8988T (cell line): ENCODE results near the gene WDR82.

Experiments used
- DNase-seq: peaks from one replicate; pipeline ENCODE4 v3.0.0; 2011

The WDR82 gene, protein sequence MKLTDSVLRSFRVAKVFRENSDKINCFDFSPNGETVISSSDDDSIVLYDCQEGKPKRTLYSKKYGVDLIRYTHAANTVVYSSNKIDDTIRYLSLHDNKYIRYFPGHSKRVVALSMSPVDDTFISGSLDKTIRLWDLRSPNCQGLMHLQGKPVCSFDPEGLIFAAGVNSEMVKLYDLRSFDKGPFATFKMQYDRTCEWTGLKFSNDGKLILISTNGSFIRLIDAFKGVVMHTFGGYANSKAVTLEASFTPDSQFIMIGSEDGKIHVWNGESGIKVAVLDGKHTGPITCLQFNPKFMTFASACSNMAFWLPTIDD

DNA sequence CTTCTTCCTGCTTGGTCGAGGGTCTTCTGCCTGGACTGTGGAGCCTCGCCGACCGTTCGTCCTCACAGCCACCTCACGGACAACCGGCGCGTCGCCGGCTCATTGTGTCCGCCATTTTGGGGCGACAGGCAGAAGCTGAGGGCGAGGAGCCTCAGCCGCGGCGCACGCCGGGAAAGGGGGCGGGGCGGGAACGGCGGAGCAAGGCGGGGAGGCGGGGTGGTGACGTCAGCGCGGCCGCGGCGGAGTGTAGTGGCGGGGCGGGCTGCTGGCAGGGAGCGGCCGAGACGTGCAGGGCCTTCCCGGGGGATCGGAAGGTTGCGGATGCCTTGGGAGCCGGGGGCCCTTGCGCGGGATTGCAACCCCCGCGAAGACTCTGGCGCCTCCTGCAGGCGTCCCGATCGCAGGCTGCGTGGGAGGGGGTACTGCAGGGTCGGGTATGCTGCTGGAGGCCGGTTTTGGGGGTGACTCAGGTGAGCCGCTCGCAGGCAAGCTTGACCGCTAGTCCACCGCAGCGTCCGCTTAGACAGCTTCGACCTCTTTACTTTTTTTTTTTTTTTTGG lies at the start of gene WDR82:
Gene WDR82 (minus strand): TSS at position 140 of the 560 bp plus-strand sequence. CDS start 288 bp downstream, outside the sequence.
- DNase-seq: peak; percentile 93

DNA sequence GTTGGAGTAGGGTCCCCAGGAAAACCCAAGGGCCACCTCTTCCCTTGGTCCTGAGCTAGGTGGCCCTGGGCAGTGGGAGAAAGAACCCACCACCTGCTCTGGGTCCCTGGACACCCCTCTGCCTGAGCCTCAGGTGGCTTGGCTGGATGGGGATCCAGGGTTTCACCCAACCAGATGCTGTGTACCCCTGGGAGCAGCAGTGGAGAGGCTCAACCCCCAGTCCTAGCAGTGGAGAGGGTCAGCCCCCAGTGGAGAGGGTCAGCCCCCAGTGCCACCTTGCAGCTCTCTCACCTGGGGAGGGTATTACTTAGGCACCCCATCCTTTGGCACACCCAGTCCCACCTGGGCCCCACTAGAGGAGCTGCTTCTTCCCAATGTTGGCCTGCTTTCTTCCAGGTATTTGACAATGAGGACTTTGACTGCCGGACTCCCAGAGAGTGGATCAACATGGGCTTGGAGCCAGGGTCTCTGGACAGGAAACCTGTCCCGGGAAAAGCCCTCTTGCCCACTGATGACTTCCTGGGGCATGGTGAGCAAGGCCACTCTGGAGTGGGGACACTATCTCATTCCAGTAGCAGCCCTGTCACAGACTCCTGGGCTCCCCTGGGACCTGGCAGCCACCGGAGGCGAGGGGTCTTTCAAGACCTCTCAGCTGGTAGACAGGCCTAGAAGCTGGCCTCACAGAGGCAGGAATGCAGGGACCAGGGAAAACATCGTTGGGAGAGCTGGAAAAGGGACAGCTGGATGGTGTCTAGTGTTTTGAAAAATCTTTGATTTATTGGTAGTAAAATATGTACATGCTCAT lies 49.2 kb upstream of the WDR82 start:
- DNase-seq: no peak

DNA sequence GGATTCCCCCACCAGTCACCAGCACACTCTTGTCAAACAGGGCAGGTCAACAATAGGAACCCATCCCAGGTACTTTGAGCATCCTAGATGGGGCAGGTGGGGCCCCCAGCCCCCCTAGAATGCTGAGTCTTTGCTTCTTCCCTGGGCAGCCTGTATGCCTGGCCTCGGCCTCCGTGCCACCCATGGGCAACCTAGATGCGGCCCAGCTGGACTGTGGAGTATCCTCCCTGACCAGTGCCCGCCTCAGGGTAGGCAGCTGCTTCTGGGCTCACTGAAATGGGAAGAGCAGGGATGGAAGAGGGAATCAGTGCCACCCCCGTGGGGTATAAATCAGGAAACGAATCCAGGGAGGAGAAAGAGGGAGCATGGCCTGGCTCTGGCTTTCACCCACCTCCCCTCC lies 48.5 kb upstream of the WDR82 start:
- DNase-seq: no peak

DNA sequence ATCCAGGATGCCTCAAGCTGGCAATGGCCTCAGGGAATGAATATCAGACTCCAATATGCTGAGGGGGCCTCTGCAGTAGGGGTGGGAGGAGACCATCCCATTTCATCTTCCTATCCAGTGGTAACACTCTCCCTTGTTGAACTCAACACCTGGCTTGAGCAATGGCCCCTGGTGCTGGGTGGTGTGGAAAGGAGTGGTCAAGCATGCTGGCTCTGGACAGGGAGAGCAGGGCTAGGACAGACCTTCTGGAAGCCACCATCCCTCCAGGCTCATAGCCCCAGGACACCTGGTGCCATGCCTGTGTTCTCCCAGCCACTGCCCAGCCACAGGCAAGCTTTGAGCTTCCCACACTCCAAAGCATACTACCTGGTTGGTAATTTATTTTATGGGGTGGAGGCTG lies 47.2 kb upstream of the WDR82 start:
- no peak for DNase-seq

DNA sequence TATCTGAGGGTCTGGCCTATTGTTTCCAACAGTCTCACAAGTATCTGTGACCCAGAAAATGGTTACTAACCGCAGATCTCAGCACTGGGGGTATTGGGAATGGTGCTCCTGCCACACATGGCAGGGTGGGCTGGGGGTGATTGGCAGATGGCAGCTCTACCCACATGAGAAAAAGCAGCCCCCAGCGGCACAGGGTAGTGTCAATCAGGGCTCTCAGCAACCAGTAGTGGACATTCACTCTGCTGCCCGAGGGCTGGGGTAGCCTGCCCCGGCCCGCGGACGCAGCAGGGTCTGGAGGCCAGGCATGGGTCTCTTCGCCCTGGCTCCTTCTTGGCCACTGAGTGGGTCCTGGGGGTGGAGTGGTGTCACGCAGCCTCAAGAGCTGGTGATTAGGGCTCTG lies 46.2 kb upstream of the WDR82 start:
- no peak for DNase-seq

DNA sequence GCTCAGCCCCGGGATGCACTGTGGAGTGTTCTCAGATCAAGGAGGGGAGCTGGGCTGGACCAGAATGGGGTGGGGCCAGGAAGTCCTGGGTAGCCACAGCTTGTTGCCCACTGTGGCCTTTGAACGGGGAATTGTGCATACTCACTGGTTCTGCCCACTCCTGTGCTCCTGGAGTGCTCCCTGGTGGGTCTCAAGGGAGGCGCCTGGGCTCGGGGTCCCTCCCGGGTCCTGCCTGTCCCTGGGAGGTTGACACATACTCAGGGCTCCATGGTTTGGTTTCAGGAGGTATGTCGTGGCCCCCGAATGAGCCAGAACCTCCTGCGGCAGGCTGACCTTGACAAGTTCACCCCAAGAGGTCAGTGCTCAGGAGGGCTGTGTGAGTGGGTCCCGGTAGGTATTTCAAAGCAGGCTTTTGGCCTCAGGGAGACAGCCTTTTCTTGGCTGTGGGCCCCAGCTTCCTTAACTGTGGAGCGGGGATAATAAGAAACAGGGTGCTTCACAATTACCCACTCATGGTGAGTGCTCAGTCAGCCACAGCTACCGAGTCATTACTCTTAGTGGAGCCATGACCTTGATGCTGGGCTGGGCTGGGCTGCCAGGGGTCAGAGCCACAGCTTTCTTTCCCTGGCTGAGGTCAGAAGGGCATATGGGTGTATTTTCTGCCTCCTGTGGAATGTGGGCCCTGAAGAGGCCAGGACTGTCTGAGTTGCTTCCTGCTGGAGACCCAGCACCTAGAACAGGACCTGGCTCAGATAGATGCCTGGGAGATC lies 45.3 kb upstream of the WDR82 start:
- DNase-seq: no peak

DNA sequence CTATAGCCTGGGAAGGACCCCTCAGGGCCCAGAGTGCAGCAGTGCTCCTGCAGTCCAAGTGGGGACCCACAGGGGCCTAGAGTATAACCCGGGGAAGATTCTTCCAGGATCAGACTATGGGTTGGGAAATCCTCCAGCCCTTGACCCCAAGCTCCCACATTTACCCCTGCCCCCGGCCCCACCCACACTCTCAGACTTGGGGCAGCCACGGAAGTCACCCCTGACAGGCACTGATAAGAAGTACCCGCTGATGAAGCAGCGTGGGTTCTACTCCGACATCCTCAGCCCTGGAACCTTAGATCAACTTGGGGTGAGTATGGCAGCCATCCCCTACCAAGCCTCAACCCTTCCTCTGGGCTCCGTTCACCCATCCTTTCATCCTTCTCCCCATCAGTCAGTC lies 44.0 kb upstream of the WDR82 start:
- no peak for DNase-seq

DNA sequence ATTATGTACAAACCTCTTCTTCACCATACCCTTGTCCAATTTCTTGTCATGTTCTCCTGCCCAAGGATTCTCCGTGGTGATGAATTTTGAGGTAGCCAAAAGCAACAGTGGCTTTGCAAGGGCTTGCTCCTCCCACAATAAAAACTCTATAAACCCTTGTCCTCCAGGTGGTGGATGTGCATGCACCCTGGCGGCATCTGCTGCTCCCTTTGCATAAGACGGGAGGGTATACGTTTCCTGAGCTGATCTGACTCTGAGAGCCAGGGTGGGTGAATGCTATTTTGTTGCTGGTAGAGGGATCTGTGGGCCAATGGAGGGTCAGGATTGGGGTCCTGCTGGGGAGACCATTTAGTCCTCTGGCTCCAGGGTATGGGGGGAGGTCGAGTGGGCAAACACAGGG lies 43.0 kb upstream of the WDR82 start:
- no peak for DNase-seq

DNA sequence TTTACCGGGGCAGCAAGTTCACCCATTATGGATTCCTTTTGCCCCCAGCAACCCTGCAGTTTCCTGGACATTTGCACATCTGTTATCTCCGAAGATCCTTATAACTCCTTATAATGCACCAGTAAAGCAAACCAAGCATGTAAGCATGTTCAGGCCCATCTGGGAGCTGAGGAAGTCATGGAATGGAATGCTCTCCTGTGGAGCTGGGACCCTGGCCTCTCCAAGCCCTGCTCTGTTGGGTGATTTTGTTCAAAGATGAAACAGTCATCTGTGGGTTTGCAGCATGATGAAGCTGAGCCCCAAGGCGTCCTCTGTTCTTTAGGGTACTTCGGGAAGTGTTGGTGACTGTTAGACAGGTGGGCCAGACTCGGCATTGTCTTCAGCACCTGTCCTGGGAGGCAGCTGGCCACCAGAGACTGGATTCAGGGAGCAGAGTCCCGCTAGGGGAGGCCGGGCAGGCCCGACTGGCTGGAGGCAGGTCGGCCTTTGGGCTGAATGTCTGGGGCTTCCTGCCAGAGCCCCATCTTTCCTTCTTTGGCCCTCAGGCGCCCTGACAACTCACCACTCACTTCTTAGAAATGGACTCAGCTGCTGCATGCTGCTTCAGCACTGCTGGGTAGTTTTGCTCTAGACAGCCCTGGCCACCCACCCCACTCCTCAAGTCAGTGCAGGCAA lies 41.6 kb upstream of the WDR82 start:
- no peak for DNase-seq

DNA sequence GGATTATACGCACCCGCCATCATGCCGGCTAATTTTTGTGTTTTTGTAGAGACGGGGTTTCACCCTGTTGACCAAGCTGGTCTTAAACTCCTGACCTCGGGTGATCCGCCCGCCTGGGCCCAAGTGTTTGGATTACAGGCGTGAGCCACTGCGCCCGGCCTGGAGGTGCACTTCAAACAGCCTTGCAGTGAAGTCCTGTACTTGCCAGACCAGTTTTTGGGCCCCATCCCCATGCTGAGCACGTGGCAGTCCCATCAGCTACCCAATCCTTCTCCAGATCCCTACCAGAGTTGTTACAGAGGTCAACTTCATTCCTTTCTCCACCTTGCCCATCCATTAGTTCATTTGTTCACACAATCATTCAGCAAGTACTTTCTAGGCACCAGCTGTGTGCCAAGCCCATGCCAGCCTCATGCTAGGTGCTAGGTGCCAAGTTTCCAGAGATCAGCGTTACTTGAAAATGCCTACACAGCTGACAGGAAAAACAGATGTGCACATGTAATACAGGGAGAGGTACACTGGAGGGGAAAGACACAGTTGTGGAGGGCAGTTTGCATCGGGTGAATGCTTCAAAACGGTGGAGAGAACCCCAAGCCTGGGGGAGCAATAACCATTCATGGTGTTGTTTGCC lies 39.9 kb upstream of the WDR82 start:
- no peak for DNase-seq

DNA sequence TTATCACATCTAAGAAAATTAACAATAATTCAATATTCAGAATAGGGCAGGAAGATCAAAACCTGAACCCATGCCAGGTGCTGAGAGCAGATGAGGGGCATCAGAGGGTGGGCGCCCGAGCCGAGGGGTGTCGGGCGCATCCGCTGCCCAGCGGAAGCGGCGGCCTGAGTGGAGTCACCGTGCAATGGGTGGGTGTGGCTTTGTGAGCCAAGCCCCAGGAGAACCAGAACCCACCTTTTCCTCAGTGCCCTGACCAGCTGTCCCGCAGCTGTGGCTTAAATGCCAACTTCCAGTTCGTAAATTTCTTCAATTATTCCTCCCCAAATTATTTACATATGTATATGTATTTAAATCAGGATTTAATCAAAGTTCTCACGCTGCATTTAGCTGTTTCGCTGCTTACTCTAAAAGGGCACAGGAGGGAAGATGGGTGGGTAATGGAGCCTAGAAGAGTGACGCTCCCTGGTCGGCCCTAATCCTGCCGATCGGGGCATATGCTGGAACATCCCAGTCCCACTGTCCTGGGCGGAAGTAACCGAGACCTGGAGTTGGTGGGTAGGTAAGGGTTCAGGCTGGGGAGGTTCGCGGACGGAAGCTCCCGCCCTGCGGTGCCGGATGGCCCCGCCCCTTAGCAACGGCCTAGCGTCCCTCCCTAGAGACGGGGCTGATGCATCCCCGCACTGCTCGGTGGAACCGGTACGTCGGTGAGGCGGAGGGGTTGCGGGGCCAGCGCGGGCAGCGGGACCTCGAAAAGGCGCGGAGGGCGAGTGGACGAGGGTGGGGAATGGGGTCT lies 39.0 kb upstream of the WDR82 start:
- no peak for DNase-seq

DNA sequence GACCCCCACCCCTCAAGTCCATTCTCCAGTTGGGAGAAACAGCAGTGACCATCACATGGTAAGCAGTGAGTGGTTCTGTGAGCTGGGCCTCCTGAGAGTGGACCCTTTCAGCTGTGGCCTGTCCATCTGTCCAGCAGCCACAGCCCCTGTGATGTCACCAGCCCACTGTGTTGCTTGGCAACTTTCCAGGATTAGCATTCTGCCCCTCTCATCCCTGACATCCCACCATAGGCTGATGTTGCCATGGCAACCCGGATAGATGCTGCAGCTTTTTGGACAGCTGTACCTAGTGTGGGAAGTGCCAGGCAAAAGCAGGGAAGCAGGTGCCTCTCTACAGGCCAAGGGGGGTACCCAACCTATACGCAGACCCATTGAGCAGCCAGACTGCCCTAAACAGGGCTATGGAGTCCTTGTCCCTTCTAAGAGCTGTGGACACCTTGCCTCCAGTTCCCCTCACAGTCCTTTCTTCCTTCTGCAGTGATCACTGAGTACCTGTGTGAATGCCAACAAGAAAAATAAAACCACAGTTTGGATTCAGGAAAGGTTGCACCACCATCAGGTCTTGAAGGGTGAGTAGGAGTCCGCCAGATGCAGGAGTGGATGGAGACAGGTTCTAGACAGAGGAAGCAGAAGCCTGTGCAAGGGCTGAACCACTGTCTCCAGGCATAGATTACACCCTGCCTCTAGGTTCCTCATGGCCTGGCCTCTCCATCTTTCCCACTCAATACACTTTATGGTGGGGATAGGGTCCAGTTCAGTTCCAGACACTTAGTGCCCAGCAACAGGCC lies 37.7 kb upstream of the WDR82 start, which contains the start of gene DNAH1:
Gene DNAH1 (plus strand): TSS at position 343 of the 788 bp plus-strand sequence. CDS start 6,124 bp downstream, outside the sequence.
- no peak for DNase-seq

DNA sequence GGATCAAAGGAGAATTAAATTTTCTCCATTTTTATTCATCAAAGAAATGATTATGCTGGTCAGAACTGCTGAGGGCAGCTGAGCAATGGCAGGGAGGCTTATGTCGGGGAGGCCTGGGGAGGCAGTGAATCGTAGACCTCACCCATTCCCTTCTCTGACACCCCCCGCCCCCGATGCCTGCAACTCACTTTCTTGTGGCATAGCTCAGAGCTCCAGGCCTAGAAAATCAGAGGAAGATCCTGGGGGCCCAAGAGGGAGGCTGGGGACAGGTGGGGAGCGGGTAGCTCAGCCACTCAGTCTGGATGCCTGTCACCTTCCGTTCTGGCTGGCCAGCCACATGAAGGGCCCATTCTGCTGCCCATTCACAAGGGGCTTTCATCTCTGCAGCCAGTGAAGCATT lies 36.6 kb upstream of the WDR82 start:
- no peak for DNase-seq

DNA sequence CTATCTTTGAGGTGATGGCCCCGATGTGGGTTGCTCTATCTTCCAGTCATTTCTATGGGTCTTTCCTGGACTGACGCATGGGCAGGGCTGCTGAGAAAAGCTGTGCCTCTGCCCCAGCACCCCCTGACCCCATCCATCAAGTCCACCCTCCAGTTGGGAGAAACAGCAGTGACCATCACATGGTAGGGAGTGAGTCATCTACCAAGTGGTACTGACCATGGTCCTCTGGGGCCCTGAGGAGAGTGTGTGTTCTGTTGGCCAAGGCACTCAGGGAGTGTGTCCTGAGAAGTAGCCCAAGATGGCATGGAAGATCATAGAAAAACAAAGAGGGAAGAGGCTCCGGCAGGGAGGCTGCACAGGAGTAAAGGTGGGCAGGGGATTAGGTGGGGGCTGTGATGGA lies 36.0 kb upstream of the WDR82 start:
- no peak for DNase-seq

DNA sequence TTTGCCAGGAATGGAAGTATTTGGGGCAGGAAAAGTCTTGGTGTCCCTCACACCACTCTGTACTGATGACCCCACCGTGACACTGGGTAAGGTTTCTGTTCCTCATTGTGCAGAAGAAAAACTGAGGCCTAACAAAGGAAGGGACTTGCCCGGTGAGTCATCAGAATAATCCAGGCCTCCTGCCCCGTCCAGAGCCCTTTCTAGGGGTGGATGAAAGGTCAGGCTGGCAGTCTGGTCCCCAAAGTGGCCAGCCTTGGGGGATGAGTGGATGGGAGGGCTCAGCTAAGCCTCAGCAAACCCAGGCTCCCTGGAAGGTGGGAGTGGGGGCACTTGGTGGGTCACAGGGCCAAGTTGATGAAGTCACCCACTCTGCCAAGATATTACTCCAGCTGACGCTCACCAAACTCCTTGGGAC lies 35.3 kb upstream of the WDR82 start:
- DNase-seq: no peak

DNA sequence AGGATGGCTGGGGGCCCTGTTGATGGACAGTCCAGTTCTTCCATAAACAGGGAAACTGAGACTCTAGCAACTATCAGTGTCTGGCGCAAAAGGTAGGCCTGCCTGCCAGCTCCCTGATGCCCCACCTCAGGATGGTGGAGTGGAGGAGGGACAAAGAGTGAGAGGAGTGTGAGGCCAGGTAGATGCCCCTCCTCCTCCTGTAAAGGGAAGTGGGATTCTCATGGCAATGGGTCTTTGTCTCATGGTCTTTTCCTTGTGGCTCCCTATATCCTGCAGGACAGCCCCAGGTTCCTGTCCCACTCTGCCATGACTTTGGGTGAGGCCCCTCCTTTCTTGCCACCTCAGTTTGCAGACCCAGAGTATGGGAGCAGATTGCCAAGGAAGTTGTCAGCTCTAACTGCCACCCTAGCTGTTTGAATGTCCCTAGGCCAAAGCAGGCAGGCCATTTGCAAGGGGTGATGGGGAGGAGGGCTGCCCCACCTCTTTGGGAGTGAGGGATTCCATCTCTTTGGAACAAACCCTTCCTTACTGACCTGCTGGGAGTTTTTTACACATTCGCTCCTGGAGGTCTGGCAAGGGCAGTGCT lies 34.8 kb upstream of the WDR82 start:
- no peak for DNase-seq

DNA sequence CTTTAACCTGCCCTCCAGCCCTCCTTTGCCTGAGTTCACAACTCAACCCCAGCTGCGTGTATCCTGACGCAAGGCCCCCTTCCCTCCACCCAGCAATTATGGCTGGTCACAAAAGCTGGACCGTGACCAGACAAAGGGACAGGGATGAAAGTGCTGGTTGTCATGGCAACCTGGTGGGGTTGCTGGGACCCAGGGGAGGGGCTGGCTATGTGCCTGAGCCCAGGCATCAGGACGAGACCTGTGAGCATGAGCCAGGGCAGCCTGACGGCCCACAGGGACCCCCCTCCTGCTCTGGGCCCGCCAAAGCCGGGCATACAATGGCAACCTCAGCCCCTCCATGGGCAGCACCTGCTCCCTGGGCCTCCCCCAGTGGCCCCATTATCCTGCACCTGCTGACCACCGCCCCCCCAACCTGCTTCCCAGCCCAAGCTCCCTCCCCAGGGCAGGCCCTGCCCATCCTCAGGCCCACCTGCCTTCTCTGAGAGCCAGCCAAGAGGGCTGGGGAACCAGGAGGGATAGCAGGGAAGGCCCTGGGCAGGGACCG lies 33.2 kb upstream of the WDR82 start:
- DNase-seq: no peak

DNA sequence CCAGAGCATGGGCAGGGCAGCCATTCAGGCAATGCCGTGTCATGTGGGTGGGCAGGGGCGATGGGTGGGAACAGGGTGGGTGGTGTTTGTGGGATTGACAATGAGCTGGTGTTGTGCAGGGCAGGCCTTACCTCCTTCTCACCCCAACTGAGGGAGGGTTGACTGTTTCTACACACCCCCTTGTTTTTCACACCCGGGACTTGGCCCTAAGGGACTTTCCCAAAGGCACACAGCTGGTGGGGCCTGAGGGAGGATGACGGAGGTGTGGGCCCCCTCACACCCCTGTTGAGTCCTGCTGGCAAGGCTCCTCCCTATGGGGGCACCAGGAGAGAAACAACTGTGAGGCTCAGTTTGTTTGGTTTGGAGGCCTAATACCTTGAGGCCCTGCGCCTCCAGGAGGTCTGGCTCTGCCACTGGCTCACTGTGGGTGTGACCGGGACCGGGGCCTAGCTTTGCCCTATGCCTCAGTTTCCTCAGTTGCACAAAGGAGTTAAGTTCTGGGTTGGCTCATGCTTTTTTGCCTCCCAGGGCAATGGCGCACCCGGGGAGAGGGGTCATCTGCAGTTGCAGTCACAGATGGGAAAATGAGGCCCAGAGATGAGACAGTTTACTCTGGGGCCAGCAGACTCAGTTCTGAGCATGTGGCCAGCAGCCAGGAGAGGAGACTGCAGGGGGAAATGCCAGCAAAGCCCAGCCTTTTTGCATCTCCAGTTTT lies 32.6 kb upstream of the WDR82 start:
- no peak for DNase-seq

DNA sequence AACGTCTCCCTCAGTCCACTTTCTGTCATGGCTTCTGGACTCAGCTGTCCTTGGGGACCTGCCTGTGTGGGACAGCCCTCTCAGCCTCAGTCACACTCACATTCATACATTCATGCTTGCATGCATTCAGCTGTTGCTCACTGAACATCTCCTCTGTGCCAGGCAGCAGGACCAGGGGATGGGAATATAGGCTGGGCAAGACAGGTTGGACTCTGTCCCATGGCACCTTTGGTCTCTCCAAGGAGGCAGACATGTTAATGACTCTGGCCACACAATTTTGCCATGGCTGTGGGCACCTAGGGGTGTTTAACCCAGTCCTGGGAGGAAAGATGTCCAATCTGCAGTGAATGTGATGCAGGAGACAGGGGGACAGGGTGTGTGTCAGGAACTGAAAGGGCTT lies 29.9 kb upstream of the WDR82 start:
- DNase-seq: no peak
